Ectodermal cell (in vitro differentiated cells): ENCODE data around the gene SLC13A4.

ENCODE experiments used
- H3K27ac ChIP-seq: 2 replicates; pipeline ENCODE4 v1.7.0; 2013; ENCODE audit warnings: mild to moderate bottlenecking, low read depth, low read length; ENCODE audit not compliant: insufficient read depth, poor library complexity, severe bottlenecking
- H3K27me3 ChIP-seq: 2 replicates; pipeline ENCODE4 v1.7.0; 2013; ENCODE audit warnings: mild to moderate bottlenecking, low read length; ENCODE audit not compliant: insufficient read depth, control insufficient read depth, poor library complexity, severe bottlenecking
- H3K36me3 ChIP-seq: one replicate; pipeline ENCODE4 v1.7.0; 2013; ENCODE audit warnings: low read length; ENCODE audit not compliant: control insufficient read depth, insufficient read depth
- H3K4me1 ChIP-seq: one replicate; pipeline ENCODE4 v1.7.0; 2013; ENCODE audit warnings: low read length; ENCODE audit not compliant: control insufficient read depth, insufficient read depth
- H3K4me3 ChIP-seq: 2 replicates; pipeline ENCODE4 v1.7.0; 2013; ENCODE audit warnings: low read depth, low read length, control low read depth; ENCODE audit not compliant: insufficient read depth
- H3K9me3 ChIP-seq: 2 replicates; pipeline ENCODE4 v1.7.0; 2013; ENCODE audit warnings: mild to moderate bottlenecking, low read length, moderate library complexity; ENCODE audit not compliant: control insufficient read depth
- WGBS, 2 experiments: methylation state at CpG; one replicate each; pipeline ENCODE4 v1.1.7; 2013; ENCODE audit warnings: missing lambda C conversion rate in 2 of 2; 5-methylcytosine and 5-hydroxymethylcytosine counted together

The SLC13A4 gene

GRCh38 chr7:135666156-135666555 lies 61.8 kb downstream of the SLC13A4 start:
- H3K27ac ChIP-seq = no peak overlapping the region
- 94 to 95% methylated on average over 11 of the region's 11 CpGs for WGBS, 2 experiments

DNA sequence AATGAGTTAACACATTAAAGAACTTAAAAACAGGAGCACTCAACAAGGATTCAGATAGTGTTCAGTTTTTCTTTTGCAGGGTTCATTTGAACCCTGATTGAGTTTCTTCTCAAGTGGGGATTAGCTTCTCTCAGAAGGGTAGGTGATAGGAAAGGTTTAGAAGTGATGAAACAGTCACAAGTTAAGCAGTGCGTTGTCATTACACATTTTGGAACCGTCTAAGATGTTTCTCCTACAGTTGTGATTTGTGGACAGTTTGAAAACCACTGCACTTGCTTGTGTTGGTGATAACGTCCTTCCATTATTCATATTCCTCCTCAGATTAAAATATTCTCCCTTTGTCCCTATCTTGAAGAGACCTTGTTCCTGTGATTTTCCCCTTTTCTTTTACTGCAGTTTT lies 62.9 kb downstream of the SLC13A4 start:
- WGBS, 2 experiments = 87 to 90% methylated on average over 3 of the region's 3 CpGs
- no peaks in the 10 kb centered on the region for H3K9me3 ChIP-seq
- H3K27me3 ChIP-seq = no peaks in the 10 kb centered on the region
- H3K36me3 ChIP-seq = peaks cover 5% of the 10 kb centered on the region
- H3K27ac ChIP-seq = no peak overlapping the region
- peaks cover 10% of the 10 kb centered on the region for H3K4me1 ChIP-seq
- H3K4me3 ChIP-seq = no peak overlapping the region

More at GRCh38 chr7:135666156-135666555, 61.8 kb downstream of the SLC13A4 start:
- H3K36me3 ChIP-seq = peaks cover 5% of the 10 kb centered on the region
- H3K9me3 ChIP-seq = no peaks in the 10 kb centered on the region
- no peak overlapping the region for H3K4me3 ChIP-seq
- H3K4me1 ChIP-seq = peaks cover 10% of the 10 kb centered on the region
- H3K27me3 ChIP-seq = no peaks in the 10 kb centered on the region

- no peak overlapping the region for H3K4me3 ChIP-seq
- no peaks in the 10 kb centered on the region for H3K27me3 ChIP-seq
- peaks cover 10% of the 10 kb centered on the region for H3K4me1 ChIP-seq
- 91 to 95% methylated on average over 3 of the region's 3 CpGs for WGBS, 2 experiments
- H3K27ac ChIP-seq = no peak overlapping the region
- H3K9me3 ChIP-seq = no peaks in the 10 kb centered on the region
- peaks cover 5% of the 10 kb centered on the region for H3K36me3 ChIP-seq
Measured at GRCh38 chr7:135664046-135664589, 63.9 kb downstream of the SLC13A4 start.

- H3K4me3 ChIP-seq = peak within 1 kb of the TSS; percentile 96
- no peaks in the 10 kb centered on the region for H3K27me3 ChIP-seq
- H3K27ac ChIP-seq = peak within 1 kb of the TSS; percentile 84
- no peaks in the 10 kb centered on the region for H3K36me3 ChIP-seq
- H3K9me3 ChIP-seq = no peaks in the 10 kb centered on the region
- 0% methylated on average over 59 to 60 of the region's 60 CpGs for WGBS, 2 experiments
- H3K4me1 ChIP-seq = peaks cover 10% of the 10 kb centered on the region
Measured at GRCh38 chr7:135662373-135663114, 65.4 kb downstream of the SLC13A4 start, which contains the start of gene STMP1. STMP1 (plus strand) TSS chr7:135662514.

DNA sequence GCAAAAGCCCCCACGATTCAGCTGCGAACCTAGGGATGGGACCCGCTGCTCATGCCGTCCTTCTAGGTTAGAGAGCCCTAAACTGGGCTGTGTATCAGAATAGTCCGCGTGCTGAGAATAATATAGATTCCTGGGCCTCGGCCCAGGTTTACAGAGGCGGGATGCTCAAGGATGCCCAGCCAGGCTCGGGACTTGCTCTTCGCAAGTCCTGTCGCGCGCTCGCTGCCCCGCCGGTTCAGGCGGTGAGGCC lies 65.9 kb downstream of the SLC13A4 start:
- Histone ChIP-seq H3K9me3 (no peaks in the 10 kb centered on the region), H3K27me3 (no peaks in the 10 kb centered on the region), H3K27ac (no peak overlapping the region), H3K36me3 (no peaks in the 10 kb centered on the region), H3K4me3 (peak overlapping the region; percentile 96), H3K4me1 (peaks cover 10% of the 10 kb centered on the region)
- 18 to 19% methylated on average over 17 of the region's 17 CpGs for WGBS, 2 experiments

DNA sequence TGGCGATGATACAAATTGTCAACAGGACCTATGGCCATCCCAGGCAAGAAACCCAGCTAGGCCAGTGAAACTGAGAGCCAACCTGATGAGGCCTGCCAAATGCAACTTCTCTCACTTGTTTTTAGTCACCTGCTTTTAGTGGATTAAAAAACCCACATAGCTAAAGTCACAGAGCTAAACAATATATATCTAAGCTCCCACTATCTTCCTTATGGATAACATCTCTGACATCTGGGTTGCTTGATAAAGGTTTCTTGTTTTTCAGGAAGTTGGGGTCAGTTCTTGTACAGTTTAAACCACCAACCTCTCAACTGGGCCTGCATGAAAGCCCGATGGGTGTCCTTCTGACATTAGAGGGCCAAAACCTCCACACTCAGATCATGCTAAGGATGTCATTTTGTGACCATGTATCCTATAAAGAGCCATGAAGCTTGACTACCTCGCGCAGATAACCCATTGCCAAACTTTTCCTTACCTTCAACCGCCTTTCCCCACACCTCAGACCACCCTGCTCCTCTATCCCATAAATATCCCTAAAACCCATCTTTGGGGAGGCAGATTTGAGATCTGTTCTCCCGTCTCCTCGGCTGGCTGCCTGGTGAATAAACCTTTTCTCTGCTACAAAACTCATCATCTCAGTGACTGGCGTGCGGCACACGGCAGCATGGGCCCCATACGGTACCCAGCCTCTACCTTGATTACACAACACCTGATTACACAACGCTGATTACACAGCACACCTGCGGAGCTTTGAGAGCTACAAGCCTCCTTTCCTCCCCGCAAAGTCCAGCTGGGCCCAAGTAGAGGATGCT lies 66.5 kb downstream of the SLC13A4 start:
- H3K36me3 ChIP-seq = no peaks in the 10 kb centered on the region
- no peaks in the 10 kb centered on the region for H3K9me3 ChIP-seq
- no peaks in the 10 kb centered on the region for H3K27me3 ChIP-seq
- H3K4me1 ChIP-seq = peaks cover 10% of the 10 kb centered on the region
- peak overlapping the region; percentile 96 for H3K4me3 ChIP-seq
- H3K27ac ChIP-seq = no peak overlapping the region
- 84 to 86% methylated on average over 14 of the region's 14 CpGs for whole genome bisulfite sequencing, 2 experiments

DNA sequence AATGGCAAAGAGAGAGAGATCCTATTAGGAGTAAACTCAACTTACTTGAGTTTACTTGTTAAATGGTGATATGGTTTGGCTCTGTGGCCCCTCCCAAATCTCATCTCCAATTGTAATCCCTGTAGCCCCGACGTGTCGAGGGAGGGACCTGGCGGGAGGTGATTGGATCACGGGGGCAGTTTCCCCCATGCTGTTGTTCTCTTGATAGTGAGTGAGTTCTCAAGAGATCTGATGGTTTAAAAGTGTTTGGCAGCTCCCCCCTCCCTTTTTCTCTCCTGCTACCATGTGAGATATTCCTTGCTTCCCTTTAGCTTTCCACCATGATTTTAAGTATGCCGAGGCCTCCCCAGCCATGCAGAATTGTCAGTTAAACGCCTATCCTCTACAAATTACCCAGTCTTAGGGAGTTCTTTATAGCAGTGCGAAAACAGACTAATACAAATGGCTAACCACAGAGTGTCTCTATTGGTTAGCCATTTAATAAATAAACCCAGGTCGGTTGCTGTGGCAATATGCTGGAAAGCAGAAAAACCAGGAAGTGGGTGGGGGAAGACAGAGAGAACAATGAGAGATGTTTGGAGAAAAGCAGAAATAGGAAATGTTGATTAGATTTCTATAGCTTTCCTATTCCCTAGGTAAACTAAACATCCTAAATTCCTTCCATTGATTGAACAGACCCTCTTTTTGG lies 68.7 kb downstream of the SLC13A4 start:
- no peaks in the 10 kb centered on the region for H3K36me3 ChIP-seq
- H3K4me3 ChIP-seq = no peak overlapping the region
- no peak overlapping the region for H3K27ac ChIP-seq
- 87% methylated on average over 9 of the region's 9 CpGs for WGBS, 2 experiments
- H3K4me1 ChIP-seq = peaks cover 10% of the 10 kb centered on the region
- no peaks in the 10 kb centered on the region for H3K27me3 ChIP-seq
- H3K9me3 ChIP-seq = no peaks in the 10 kb centered on the region

DNA sequence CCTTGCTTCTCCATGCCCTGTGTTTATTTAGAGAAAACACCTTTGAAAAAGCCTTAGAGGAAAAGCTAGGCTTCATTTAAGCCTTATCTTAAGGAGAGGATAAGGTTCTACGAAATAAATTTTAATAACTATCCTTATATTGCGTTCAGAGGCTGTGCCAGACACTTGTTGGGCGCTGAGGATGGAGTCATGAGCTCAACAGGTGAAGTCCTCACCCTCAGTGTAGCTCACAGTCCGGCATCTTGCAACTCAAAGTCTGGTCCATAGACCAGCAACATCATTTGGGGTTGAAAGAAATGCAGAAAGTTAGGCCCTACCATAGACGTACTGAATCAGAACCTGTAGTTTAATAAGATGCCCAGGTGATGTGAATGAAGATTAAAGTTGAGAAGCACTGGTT lies 69.4 kb downstream of the SLC13A4 start:
- Histone ChIP-seq H3K27me3 (no peaks in the 10 kb centered on the region), H3K9me3 (no peaks in the 10 kb centered on the region), H3K36me3 (no peaks in the 10 kb centered on the region), H3K27ac (no peak overlapping the region), H3K4me1 (peaks cover 4% of the 10 kb centered on the region), H3K4me3 (no peak overlapping the region)
- WGBS, 2 experiments = 96 to 98% methylated on average over 5 of the region's 5 CpGs

GRCh38 chr7:135653340-135654080 lies 74.5 kb downstream of the SLC13A4 start:
- WGBS, 2 experiments = 80 to 82% methylated on average over 12 of the region's 12 CpGs
- Histone ChIP-seq H3K4me1 (peaks cover 7% of the 10 kb centered on the region), H3K36me3 (no peaks in the 10 kb centered on the region), H3K9me3 (no peaks in the 10 kb centered on the region), H3K4me3 (no peak overlapping the region), H3K27me3 (no peaks in the 10 kb centered on the region), H3K27ac (no peak overlapping the region)
